Measurements from ENCODE around the gene STING1.

GRCh38 chr5:139524446-139524845 is 41.9 kb upstream of the STING1 start:
- no peak for TF ChIP-seq POLR2A (IDR thresholded peaks at IDR 0.05)
- TF ChIP-seq, protein P1, sequence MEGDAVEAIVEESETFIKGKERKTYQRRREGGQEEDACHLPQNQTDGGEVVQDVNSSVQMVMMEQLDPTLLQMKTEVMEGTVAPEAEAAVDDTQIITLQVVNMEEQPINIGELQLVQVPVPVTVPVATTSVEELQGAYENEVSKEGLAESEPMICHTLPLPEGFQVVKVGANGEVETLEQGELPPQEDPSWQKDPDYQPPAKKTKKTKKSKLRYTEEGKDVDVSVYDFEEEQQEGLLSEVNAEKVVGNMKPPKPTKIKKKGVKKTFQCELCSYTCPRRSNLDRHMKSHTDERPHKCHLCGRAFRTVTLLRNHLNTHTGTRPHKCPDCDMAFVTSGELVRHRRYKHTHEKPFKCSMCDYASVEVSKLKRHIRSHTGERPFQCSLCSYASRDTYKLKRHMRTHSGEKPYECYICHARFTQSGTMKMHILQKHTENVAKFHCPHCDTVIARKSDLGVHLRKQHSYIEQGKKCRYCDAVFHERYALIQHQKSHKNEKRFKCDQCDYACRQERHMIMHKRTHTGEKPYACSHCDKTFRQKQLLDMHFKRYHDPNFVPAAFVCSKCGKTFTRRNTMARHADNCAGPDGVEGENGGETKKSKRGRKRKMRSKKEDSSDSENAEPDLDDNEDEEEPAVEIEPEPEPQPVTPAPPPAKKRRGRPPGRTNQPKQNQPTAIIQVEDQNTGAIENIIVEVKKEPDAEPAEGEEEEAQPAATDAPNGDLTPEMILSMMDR (IDR thresholded peaks at IDR 0.05), result no peak

Data from testis (tissue), 2 donors.